Activated T-cell treated with anti-CD3 and anti-CD28 coated beads for 1 hour (primary cell): ENCODE measurements around the gene TRIM65.
A peak's percentile ranks its signal among the peaks of the same experiment; 100 is the strongest.
"Not testable (repeated sequence)": the region's sequence is repeated elsewhere in the genome, so short reads cannot be mapped to it uniquely, and the experiment has no call there.

ENCODE experiments used
- DNase-seq: peaks from one replicate; pipeline ENCODE4 v3.0.0-alpha.2; 2020; ENCODE audit warnings: low read depth

TRIM65 gene

DNA sequence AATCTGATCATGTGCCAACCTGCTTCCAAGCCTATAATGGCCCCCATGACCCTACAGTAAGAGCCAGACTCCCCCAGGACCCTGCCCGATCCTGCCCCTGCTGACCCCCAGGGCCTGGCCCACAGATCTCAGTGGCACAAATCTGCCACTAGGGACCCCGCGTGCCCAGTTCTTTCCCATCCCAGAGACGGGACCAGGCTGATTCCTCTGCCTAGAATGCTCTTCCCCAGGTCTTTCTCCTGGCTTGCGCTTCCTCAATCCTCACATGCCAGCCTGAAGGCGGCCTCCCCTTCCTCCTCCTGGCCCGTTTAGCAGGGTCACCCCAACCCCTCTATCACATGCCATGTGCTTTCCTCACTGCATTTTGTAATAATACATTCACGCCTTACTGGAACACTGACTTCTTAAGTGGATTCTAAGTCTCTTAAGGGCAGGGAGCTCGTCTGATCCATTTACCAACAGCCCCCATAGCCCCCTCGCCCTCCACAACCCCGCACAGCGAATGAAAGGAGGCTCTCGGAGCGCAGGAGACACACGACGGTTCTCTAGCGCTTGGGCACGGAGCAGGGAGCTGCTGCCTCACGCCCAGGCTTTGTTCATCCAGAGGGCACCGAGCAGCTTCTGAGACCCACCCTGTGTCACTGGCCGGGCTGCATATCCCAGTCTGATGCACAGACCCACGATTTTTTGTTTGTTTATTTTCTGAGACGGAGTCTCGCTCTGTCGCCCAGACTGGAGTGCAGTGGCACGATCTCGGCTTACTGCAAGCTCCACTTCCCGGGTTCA is 1.2 kb downstream of the TRIM65 start:
- DNase-seq = no peak

DNA sequence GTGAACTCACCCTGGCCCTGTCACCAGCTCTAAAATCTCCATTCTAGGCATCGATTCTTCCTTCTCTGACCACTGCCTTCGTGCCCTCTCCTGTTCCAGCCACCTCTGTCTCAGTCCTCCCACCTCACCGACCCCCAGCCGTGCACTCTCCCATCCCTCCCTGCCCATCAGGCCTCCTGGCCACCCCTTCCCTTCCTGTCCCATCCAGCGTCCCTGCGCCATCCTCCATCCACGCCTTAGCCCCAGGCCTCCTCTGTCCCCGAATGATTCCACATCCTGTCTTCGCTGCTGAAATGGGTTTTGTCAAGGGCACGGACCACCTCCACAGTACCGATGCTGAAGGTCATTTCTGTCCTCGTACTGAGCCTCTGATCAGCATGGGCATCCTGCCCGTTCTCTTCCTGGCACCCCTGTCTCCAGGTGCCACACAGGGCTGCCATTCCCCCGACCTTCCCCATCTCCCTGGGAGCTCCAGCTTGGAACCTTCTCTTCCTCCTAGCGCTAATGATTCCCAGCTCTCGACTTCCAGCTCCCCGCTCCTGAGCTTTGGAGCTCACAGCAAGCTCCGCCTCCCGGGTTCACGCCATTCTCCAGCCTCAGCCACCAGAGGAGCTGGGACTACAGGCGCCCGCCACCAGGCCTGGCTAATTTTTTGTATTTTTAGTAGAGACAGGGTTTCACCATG is 2.6 kb downstream of the TRIM65 start:
- DNase-seq = no peak

GRCh38 chr17:75893305-75894048 is 3.3 kb downstream of the TRIM65 start:
- DNase-seq = no peak

DNA sequence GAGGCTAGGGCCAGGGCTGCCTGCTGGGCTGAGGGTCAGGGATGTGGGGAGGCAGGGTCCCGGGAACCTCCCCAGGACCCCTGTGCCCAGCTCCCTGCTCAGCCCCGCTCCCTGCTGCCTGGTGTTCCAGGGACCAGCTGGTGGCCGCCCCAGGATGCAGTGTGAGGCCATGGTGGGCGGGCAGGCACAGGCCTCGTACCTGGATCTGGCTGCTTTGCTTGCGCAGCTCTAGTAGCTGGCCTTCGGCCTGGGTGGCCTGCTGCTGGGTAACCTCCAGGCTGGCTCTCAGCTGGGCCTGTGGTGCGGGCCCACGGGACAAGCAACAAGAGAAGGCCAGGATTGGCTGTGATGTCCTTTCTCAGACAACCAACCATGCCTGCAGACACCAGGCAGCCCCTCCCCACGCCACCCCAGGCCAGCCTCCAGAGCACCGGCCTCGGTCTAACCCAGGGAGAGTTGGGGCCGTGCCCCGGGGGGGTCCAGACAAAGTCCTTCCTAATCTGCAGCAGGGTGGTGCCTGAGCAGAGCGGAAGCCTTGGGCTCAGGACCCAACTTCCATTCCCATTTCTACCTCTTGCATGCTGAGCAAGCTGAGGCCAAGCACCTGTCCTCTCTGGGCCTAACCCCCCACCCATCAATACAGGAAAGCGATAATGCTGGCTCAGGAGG is 4.1 kb downstream of the TRIM65 start:
- DNase-seq = no peak

GRCh38 chr17:75891605-75892555 is 4.9 kb downstream of the TRIM65 start:
- no peak for DNase-seq

DNA sequence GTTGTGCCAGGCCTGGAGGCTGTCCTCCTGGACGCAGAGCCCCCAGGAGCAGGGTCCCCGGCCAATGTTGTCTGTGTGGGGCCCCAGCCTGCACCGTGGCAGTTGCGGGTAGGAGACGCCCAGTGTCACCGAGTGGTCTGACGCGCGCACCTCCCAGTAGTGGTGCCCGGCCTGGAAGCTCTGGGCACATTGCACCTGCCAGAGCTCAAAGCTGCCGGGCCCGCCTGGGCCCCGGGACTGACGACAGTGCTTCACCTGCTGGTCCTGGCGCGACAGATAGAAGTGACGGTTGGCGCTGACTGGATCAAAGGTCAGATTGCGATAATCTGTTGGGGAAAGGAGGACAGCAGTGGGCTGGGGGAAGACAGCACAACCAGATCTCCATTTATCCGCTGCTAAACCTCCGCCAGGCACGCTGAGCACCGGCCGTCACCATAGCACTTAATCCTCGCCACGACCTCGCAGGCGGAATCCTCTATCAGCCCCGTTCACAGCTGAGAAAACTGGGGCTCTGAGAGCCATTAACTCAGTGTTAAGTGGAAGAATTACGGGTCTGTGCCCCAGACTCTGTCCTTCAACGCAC is 5.6 kb downstream of the TRIM65 start:
- no peak for DNase-seq

DNA sequence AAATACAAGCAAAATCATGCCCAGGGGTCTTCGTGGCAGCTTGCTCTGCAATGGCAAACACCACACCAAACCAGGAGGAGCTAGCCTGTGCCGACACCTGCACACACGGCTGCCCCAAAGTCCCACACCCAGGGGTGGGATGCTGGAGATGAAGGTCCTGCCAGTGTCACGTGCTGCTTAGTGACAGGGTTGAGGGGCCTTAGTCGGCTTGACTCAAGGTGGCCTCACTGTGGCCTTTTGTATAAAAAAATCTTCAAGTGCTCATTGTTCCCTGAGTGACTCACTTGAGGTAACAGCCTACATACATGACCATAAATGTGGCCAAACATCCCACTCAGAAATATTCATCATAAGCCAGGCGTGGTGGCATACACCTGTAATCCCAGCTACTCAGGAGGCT is 7.3 kb downstream of the TRIM65 start:
- no peak for DNase-seq

GRCh38 chr17:75888484-75888883 is 8.3 kb downstream of the TRIM65 start:
- DNase-seq = no peak

DNA sequence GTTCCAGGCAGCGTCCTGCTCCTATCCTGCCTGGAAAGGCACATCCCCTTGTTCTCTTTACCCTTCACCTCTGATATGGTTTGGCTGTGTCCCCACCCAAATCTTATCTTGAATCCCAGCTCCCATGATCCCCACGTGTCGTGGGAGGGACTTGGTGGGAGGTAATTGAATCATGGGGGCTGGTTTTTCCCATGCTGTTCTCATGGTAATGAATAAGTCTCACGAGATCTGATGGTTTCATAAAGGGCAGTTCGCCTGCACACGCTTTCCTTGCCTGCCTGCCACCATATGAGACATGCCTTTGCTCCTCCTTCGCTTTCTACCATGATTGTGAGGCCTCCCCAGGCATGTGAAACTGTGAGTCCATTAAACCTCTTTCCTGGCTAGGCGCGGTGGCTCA is 10.9 kb downstream of the TRIM65 start:
- DNase-seq = not testable (repeated sequence)

- DNase-seq = no peak
Measured at GRCh38 chr17:75885431-75885830, 11.3 kb downstream of the TRIM65 start.

GRCh38 chr17:75881678-75882454 is 14.9 kb downstream of the TRIM65 start:
- no peak for DNase-seq

DNA sequence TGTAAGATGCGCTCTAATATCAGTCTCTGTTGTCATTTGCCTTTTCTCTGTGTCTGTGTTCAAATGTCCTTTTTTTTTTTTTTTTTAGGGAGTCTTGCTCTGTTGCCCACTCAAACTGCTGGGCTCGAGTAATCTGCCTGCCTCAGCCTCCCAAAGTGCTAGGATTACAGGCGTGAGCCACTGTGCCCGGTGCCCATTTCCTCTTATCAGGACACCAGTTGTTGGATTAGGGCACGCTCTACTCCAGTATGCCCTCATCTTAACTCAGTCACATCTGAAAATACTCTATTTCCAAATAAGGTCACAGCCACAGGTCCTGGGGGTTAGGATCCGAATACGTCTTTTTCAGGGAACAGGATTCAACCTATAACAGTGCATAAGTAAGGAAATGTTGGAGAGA is 16.5 kb downstream of the TRIM65 start:
- DNase-seq = no peak

GRCh38 chr17:75878174-75878998 is 18.4 kb downstream of the TRIM65 start, which contains the start of gene TRIM47:
Gene TRIM47 (minus strand): TSS chr17:75878581. CDS start chr17:75878548, 33 bp downstream.
- DNase-seq = no peak

GRCh38 chr17:75877752-75878173 is 19.0 kb downstream of the TRIM65 start:
- peak; percentile 60 for DNase-seq

DNA sequence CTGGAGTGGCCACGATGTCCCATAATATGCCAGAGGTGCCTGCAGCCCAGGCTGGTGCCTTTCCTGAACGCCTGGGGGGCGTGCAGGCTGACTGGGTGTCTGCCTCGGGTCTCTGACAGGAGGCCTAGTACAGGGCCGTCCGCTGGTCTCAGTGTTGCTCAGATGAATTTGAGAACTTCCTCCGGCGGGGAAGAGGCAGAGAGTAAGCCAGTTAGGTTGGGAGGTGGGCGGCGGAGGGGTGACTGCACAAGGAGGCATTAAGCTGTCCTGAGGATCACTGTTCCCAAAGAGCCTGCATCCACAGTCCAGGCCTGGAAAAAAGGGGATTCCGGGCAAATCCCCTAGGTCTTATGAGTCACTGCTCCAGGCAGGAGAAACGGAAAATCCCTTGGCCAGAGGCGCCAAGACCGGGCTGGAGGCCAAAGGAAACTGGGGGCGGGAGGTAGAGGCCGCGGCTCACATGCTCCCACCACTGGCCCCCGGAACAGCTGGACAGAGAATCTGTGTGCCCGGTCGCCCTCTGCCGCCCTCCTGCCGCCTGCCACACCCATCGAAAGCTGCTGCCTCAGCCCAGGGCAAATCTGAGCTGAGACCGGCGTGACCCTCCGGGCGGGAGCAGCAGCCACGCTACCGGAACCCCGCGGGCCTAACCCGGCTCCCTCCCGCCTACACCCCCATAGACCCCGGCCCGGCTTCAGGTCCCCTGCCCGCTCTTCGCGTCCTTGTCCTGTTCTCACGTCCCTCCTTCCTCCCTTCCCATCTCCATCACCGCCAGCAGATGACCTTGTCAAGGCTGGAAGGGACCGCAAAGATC is 19.6 kb downstream of the TRIM65 start:
- no peak for DNase-seq

- peak; percentile 63 for DNase-seq
Measured at GRCh38 chr17:75876190-75876937, 20.4 kb downstream of the TRIM65 start.

GRCh38 chr17:75875940-75876189 is 20.9 kb downstream of the TRIM65 start:
- DNase-seq = no peak
